NCI-H524 treated with DMSO at 0.1 percent for 48 hours (cell line): Measurements from ENCODE around the gene CFAP91.

Source experiments
- DNase-seq: peaks from one replicate; lab custom pipeline; 2025; lab: John Stamatoyannopoulos, UW

The CFAP91 gene

GRCh38 chr3:119702530-119703527 is at the start of gene CFAP91:
TSS of gene CFAP91 (plus strand) at chr3:119703022. CDS start at chr3:119703099, 77 bp downstream.
- DNase-seq, result peak; percentile 70

GRCh38 chr3:119653876-119654275 is 48.9 kb upstream of the CFAP91 start:
- no peak for DNase-seq

GRCh38 chr3:119657887-119658702 is 44.7 kb upstream of the CFAP91 start:
- DNase-seq, result no peak

- DNase-seq, result no peak
These were observed 43.8 kb upstream of the CFAP91 start for GRCh38 chr3:119658994-119659393.

GRCh38 chr3:119659606-119660291 is 43.1 kb upstream of the CFAP91 start:
- no peak for DNase-seq

- DNase-seq, result no peak
These were observed 42.1 kb upstream of the CFAP91 start, which contains the start of gene POPDC2 for GRCh38 chr3:119660474-119661440. TSS of gene POPDC2 (minus strand) at chr3:119660589. CDS start at chr3:119660423, 166 bp downstream.

GRCh38 chr3:119662604-119663373 is 40.0 kb upstream of the CFAP91 start:
- DNase-seq, result no peak

- no peak for DNase-seq
These were observed 38.9 kb upstream of the CFAP91 start for GRCh38 chr3:119663885-119664284.

GRCh38 chr3:119664370-119664769 is 38.5 kb upstream of the CFAP91 start:
- DNase-seq, result no peak

GRCh38 chr3:119664850-119665379 is 37.9 kb upstream of the CFAP91 start:
- no peak for DNase-seq

GRCh38 chr3:119665954-119666559 is 36.8 kb upstream of the CFAP91 start:
- DNase-seq, result no peak

- DNase-seq, result no peak
These were observed 32.8 kb upstream of the CFAP91 start for GRCh38 chr3:119669906-119670570.

- DNase-seq, result no peak
These were observed 30.0 kb upstream of the CFAP91 start for GRCh38 chr3:119672776-119673175.

GRCh38 chr3:119673875-119674274 is 28.9 kb upstream of the CFAP91 start:
- DNase-seq, result no peak

- DNase-seq, result no peak
These were observed 27.5 kb upstream of the CFAP91 start for GRCh38 chr3:119675188-119675874.

- no peak for DNase-seq
These were observed 26.8 kb upstream of the CFAP91 start for GRCh38 chr3:119676020-119676419.

GRCh38 chr3:119676771-119677640 is 25.8 kb upstream of the CFAP91 start, which contains the start of gene COX17:
TSS of gene COX17 (minus strand) at chr3:119677406. CDS start at chr3:119677310, 96 bp downstream.
- peak; percentile 96 for DNase-seq
